ENCODE measurements around the gene TRIM21.

- TF ChIP-seq CTCF (IDR thresholded peaks at IDR 0.05), result no peak
- no peak for TF ChIP-seq POLR2A (IDR thresholded peaks at IDR 0.05)
Measured at GRCh38 chr11:4436411-4436810, 42.9 kb upstream of the TRIM21 start.
